Left cardiac atrium (tissue), 4 donors: Measurements from ENCODE around the gene OMD. TPM values are rescaled to one million over a fixed set of nuclear protein-coding genes. Genes with fewer than 3 reads are reported as not detected.

Experiments used
- ATAC-seq, 2 donors: fragments of 200-7000 bp; cut with Tn5 transposase; one replicate each; pipeline ENCODE4 v1.9.1; 2020; ENCODE audit warnings: mild to moderate bottlenecking in 2 of 2, moderate library complexity in 2 of 2
- DNase-seq: peaks from one replicate; pipeline ENCODE4 v3.0.0-alpha.2; 2020
- intact Hi-C, 2 donors: fragments of 100-400 bp; cut with DNase I; formaldehyde crosslinking; loops; one replicate each; pipeline versions ENCODE4 v1.14.1 to v1.15.1; 2022 to 2023
- total RNA-seq, 2 donors: library from RNA; stranded (reverse); fragmentation: NEBNext Ultra II Directional; extraction: Animal tissue kit (Norgen Biotek cat#: 25700); gene quantifications; one replicate each; pipeline ENCODE4 v1.2.1, GENCODE V29; 2021
- donor health status: DM: no; HTN: yes; CAD: no.
- donor health status: DM: no; HTN: yes; CAD: no; lungs with severe emphysema.
- donor health status: DM: yes; HTN: yes; CAD: no.
- donor health status: Dilated cardiomyopathy.

The OMD gene
- total RNA-seq, 2 donors from 2014 or later, result 5.8 to 8.5 TPM

GRCh38 chr9:92381775-92382174 is 42.5 kb downstream of the OMD start:
- ATAC-seq, result no peak
- no peak for DNase-seq
- intact Hi-C loops, result no loop called here

GRCh38 chr9:92380603-92381002 is 43.7 kb downstream of the OMD start:
- DNase-seq, result no peak
- intact Hi-C loops, result no loop called here
- ATAC-seq, result no peak

GRCh38 chr9:92378865-92379560 is 45.3 kb downstream of the OMD start:
- no peak for DNase-seq
- no peak for ATAC-seq
- intact Hi-C loops, result no loop called here

GRCh38 chr9:92377876-92378275 is 46.4 kb downstream of the OMD start:
- DNase-seq, result no peak
- ATAC-seq, result peak in 1 of 2 donors; percentile 19
- intact Hi-C loops, result no loop called here

- no peak for DNase-seq
- ATAC-seq, result no peak
- intact Hi-C loops, result no loop called here
Measured at GRCh38 chr9:92373167-92373566, 51.1 kb downstream of the OMD start.

- intact Hi-C loops, result no loop called here
- no peak for ATAC-seq
Measured at GRCh38 chr9:92369075-92369474, 55.2 kb downstream of the OMD start.

More at GRCh38 chr9:92369075-92369474, 55.2 kb downstream of the OMD start:
- DNase-seq, result no peak

Other genes starting within 250 kb of the OMD start
- 10 to 100 TPM; 50.4 to 73.3 TPM for gene IARS1, start 130.8 kb downstream of the OMD start, total RNA-seq
- 10 to 100 TPM; 13.3 to 17.6 TPM for gene NOL8, start 99.1 kb downstream of the OMD start, total RNA-seq
- gene CENPP, start 98.5 kb downstream of the OMD start, total RNA-seq, result 1 to 10 TPM; 1.9 to 3.2 TPM
- gene OGN, start 19.9 kb downstream of the OMD start, total RNA-seq, result 10 to 100 TPM; 17.4 to 25.6 TPM
- 1 to 10 TPM; 7.9 to 8.8 TPM for gene ASPN, start 58.0 kb upstream of the OMD start, total RNA-seq
- gene ECM2, start 111.5 kb upstream of the OMD start, total RNA-seq, result 10 to 100 TPM; 14.4 to 17.6 TPM
- 10 to 100 TPM in 1 of 2 donors, 1 to 10 TPM in 1; 6.1 to 19.6 TPM for gene IPPK, start 245.7 kb upstream of the OMD start, total RNA-seq